ENCODE results near the gene CELF1.

GRCh38 chr11:47433157-47433556, 119.8 kb downstream of the CELF1 start:
- TF ChIP-seq CTCF (IDR thresholded peaks at IDR 0.05; ENCODE audit: insufficient read depth, low read length, poor library complexity, severe bottlenecking) (no peak), EZH2phosphoT487 (conservative IDR thresholded peaks at IDR 0.05; ENCODE audit: low read length) (no peak)
